ENCODE measurements around the gene PIEZO2. TPM values are rescaled to one million over a fixed set of nuclear protein-coding genes. Genes with fewer than 3 reads are reported as not detected.

Gene PIEZO2
- total and polyA plus RNA-seq, 2 donors (not counting 1 experiment from before 2014, with no cell fraction given), result not detected

- H3K9me3 Mint-ChIP-seq (ENCODE audit: insufficient read depth), result no peaks in the 10 kb centered on the region
- no peak overlapping the region for H3K4me3 Mint-ChIP-seq
- no peak for DNase-seq
- Histone ChIP-seq H3K36me3 (replicated peaks in 1 of 2; ENCODE audit: control extremely low read depth in 1 of 2, control insufficient read depth in 1 of 2, extremely low read depth in 1 of 2, insufficient read depth in 2 of 2, low read length in 1 of 2) (no peaks in the 10 kb centered on the region), H4K20me1 (ENCODE audit: control insufficient read depth, insufficient read depth, low read length, poor library complexity, severe bottlenecking) (no peaks in the 10 kb centered on the region), H3K4me3 (ENCODE audit: control extremely low read depth in 1 of 5, extremely low read depth in 1 of 5, insufficient read depth in 1 of 5, low read depth in 2 of 5, low read length in 4 of 5) (no peak overlapping the region), H3K79me2 (ENCODE audit: control insufficient read depth, insufficient read depth, low read length) (no peaks in the 10 kb centered on the region), H3K9me3 (ENCODE audit: control extremely low read depth in 1 of 3, control insufficient read depth in 2 of 3, insufficient read depth in 1 of 3, low read length in 2 of 3) (no peaks in the 10 kb centered on the region), H3K27ac (ENCODE audit: low read length in 2 of 2) (no peak overlapping the region), H3K4me2 (replicated peaks; ENCODE audit: low read depth, low read length, poor library complexity, severe bottlenecking) (no peak overlapping the region), H3K4me1 (ENCODE audit: control insufficient read depth in 2 of 2, insufficient read depth in 2 of 2, low read length in 2 of 2) (no peaks in the 10 kb centered on the region), H3K9ac (ENCODE audit: low read length) (no peak overlapping the region), H2AFZ (ENCODE audit: insufficient read depth, low read depth, low read length, poor library complexity, severe bottlenecking) (no peak overlapping the region), H3K27me3 (replicated peaks in 1 of 4; ENCODE audit: control extremely low read depth in 1 of 4, control insufficient read depth in 3 of 4, insufficient read depth in 4 of 4, low read length in 3 of 4) (no peaks in the 10 kb centered on the region)
- no peak overlapping the region for H3K27ac Mint-ChIP-seq
- H3K4me1 Mint-ChIP-seq, result no peaks in the 10 kb centered on the region
- POLR2A ChIA-PET, result no interaction called here
- intact Hi-C loops (cut with micrococcal nuclease), result no loop called here
- peaks cover 7% of the 10 kb centered on the region for H3K27me3 Mint-ChIP-seq
- TF ChIP-seq EZH2 (IDR thresholded peaks at IDR 0.05; ENCODE audit: borderline replicate concordance, insufficient read depth, low read depth, low read length, poor library complexity, severe bottlenecking) (no peak), CTCF (IDR thresholded peaks at IDR 0.05) (no peak)
- no CpG with 5 or more reads among the region's 3 CpGs for WGBS (ENCODE audit: insufficient coverage)
- CTCF ChIA-PET, result no interaction called here
- ATAC-seq (ENCODE audit: low read depth), result no peak
Measured at GRCh38 chr18:10718809-10719208, 430.6 kb downstream of the PIEZO2 start.

GRCh38 chr18:10715791-10716190 is 433.6 kb downstream of the PIEZO2 start:
- Histone ChIP-seq H3K4me2 (replicated peaks; ENCODE audit: low read depth, low read length, poor library complexity, severe bottlenecking) (no peak overlapping the region), H3K4me1 (ENCODE audit: control insufficient read depth in 2 of 2, insufficient read depth in 2 of 2, low read length in 2 of 2) (no peaks in the 10 kb centered on the region), H3K36me3 (replicated peaks in 1 of 2; ENCODE audit: control extremely low read depth in 1 of 2, control insufficient read depth in 1 of 2, extremely low read depth in 1 of 2, insufficient read depth in 2 of 2, low read length in 1 of 2) (no peaks in the 10 kb centered on the region), H3K9ac (ENCODE audit: low read length) (no peak overlapping the region), H2AFZ (ENCODE audit: insufficient read depth, low read depth, low read length, poor library complexity, severe bottlenecking) (no peak overlapping the region), H3K79me2 (ENCODE audit: control insufficient read depth, insufficient read depth, low read length) (no peaks in the 10 kb centered on the region), H4K20me1 (ENCODE audit: control insufficient read depth, insufficient read depth, low read length, poor library complexity, severe bottlenecking) (no peaks in the 10 kb centered on the region), H3K4me3 (ENCODE audit: control extremely low read depth in 1 of 5, extremely low read depth in 1 of 5, insufficient read depth in 1 of 5, low read depth in 2 of 5, low read length in 4 of 5) (no peak overlapping the region), H3K27ac (ENCODE audit: low read length in 2 of 2) (no peak overlapping the region), H3K27me3 (replicated peaks in 1 of 4; ENCODE audit: control extremely low read depth in 1 of 4, control insufficient read depth in 3 of 4, insufficient read depth in 4 of 4, low read length in 3 of 4) (no peaks in the 10 kb centered on the region), H3K9me3 (ENCODE audit: control extremely low read depth in 1 of 3, control insufficient read depth in 2 of 3, insufficient read depth in 1 of 3, low read length in 2 of 3) (no peaks in the 10 kb centered on the region)
- H3K27ac Mint-ChIP-seq, result no peak overlapping the region
- intact Hi-C loops (cut with micrococcal nuclease), result no loop called here
- DNase-seq (no peak), ATAC-seq (ENCODE audit: low read depth) (no peak)
- TF ChIP-seq EZH2 (IDR thresholded peaks at IDR 0.05; ENCODE audit: borderline replicate concordance, insufficient read depth, low read depth, low read length, poor library complexity, severe bottlenecking) (no peak), CTCF (IDR thresholded peaks at IDR 0.05) (no peak)
- H3K9me3 Mint-ChIP-seq (ENCODE audit: insufficient read depth), result no peaks in the 10 kb centered on the region
- 91% methylated on average over 9 of the region's 9 CpGs for WGBS (ENCODE audit: insufficient coverage)
- H3K4me3 Mint-ChIP-seq, result no peak overlapping the region
- no peaks in the 10 kb centered on the region for H3K4me1 Mint-ChIP-seq
- ChIA-PET POLR2A (no interaction called here), CTCF (no interaction called here)
- peaks cover 3% of the 10 kb centered on the region for H3K27me3 Mint-ChIP-seq

Measured in B cell (primary cell).